Activated T-helper 1 cell treated with anti-CD3 and anti-CD28 coated beads, Interleukin-12 subunit alpha, Interleukin-12 subunit beta, Interleukin-2, Interleukin-4 antibody, amounts not matched to agents 30 ng/mL and 10 ng/mL and 1 ng/mL, durations not matched to agents 14 hours and 24 hours and 36 hours (primary cell): Measurements from ENCODE around the gene TMEM51. TPM values are rescaled to one million over a fixed set of nuclear protein-coding genes. Genes with fewer than 3 reads are reported as not detected.

ENCODE experiments used
- DNase-seq: peaks from one replicate; pipeline ENCODE4 v3.0.0; 2021; ENCODE audit warnings: low spot score
- H3K27ac Mint-ChIP-seq: one replicate; pipeline ENCODE4 v1.8.0; 2021; ENCODE audit warnings: mild to moderate bottlenecking, mixed read lengths
- H3K27me3 Mint-ChIP-seq: one replicate; pipeline ENCODE4 v1.8.0; 2022; ENCODE audit warnings: mild to moderate bottlenecking, moderate library complexity, mixed read lengths; ENCODE audit not compliant: insufficient read depth
- H3K36me3 Mint-ChIP-seq: one replicate; pipeline ENCODE4 v1.8.0; 2021; ENCODE audit warnings: low read depth, mixed read lengths
- H3K4me1 Mint-ChIP-seq: one replicate; pipeline ENCODE4 v1.8.0; 2021; ENCODE audit warnings: low read depth, mixed read lengths
- H3K4me3 Mint-ChIP-seq: one replicate; pipeline ENCODE4 v1.8.0; 2021; ENCODE audit warnings: mild to moderate bottlenecking, moderate library complexity, mixed read lengths
- H3K9me3 Mint-ChIP-seq: one replicate; pipeline ENCODE4 v1.8.0; 2021; ENCODE audit warnings: mixed read lengths
- intact Hi-C: fragments of 100-400 bp; cut with micrococcal nuclease; formaldehyde crosslinking; loops from one replicate; pipeline ENCODE4 v1.15.1; 2024
- total RNA-seq: library from RNA; stranded (reverse); gene quantifications from 2 replicates; pipeline ENCODE4 v1.2.3, GENCODE V29; 2022

The TMEM51 gene
- total RNA-seq, 1 donor from 2014 or later: 0.21 TPM

- no peaks in the 10 kb centered on the region for H3K36me3 Mint-ChIP-seq
- peaks cover 9% of the 10 kb centered on the region for H3K27me3 Mint-ChIP-seq
- DNase-seq: no peak
- no peak overlapping the region for H3K4me3 Mint-ChIP-seq
- H3K27ac Mint-ChIP-seq: no peak overlapping the region
- intact Hi-C loops: no loop called here
- no peaks in the 10 kb centered on the region for H3K9me3 Mint-ChIP-seq
- peaks cover 2% of the 10 kb centered on the region for H3K4me1 Mint-ChIP-seq
These were observed 35.7 kb upstream of the TMEM51 start for GRCh38 chr1:15117671-15118325.

DNA sequence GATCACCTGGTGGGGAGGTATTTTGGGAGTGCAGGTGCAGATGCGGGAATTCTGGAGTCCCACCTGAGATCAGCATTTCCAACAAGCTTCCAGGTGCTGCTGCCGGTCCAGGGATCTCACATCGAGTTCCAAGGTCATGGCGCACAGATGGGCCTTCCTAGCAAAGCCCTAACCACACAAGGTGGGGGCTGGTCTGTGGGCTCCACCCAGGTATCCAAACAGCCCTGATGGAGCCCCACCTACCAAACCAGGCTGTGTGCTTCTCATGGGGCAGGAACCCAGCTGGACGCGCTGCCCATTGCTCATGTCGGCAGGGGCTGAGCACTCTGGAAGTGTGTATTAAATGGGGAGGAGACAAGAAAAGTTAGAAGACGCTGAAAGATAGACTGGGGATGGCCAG is 35.0 kb upstream of the TMEM51 start:
- Mint-ChIP-seq H3K36me3 (no peaks in the 10 kb centered on the region), H3K4me3 (no peak overlapping the region), H3K27me3 (peaks cover 9% of the 10 kb centered on the region), H3K9me3 (no peaks in the 10 kb centered on the region), H3K4me1 (no peaks in the 10 kb centered on the region), H3K27ac (no peak overlapping the region)
- intact Hi-C loops: no loop called here
- DNase-seq: no peak

DNA sequence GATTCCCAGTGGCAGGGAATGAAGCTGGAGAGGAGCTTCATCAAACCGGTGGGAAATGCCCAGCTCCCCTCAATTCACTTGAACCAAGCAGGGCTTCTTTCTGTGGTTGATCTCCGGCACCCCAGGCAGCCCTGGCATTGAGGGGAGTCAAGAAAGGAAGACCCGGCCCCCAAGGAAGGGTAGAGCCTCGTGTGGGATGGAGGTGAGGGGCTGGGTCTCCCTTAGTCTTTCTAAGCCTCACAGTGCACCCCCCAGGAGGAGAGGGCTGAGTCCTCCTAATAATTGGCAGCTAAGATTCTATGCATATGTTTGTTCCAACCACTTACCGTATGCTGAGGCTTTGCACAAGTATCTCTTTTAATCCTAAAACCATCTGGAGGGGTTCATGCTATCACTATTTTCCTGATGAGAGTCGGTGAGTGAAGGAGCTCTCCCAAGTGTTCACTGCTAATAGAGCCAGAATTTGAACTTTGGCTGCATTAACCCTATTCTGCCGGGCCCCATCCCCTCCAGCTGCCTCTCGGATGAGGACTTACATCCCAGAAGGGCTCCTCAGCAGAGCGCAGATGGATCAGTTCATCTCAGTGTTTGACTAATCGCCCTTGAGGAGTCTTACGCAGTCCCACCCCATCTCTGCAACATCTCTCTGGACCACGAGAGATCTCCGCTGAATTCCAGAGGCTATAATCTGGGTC is 33.1 kb upstream of the TMEM51 start:
- no peaks in the 10 kb centered on the region for H3K9me3 Mint-ChIP-seq
- no peak for DNase-seq
- no peaks in the 10 kb centered on the region for H3K36me3 Mint-ChIP-seq
- H3K27ac Mint-ChIP-seq: no peak overlapping the region
- H3K27me3 Mint-ChIP-seq: peaks cover 6% of the 10 kb centered on the region
- H3K4me3 Mint-ChIP-seq: no peak overlapping the region
- no peaks in the 10 kb centered on the region for H3K4me1 Mint-ChIP-seq
- intact Hi-C loops: no loop called here

- H3K27ac Mint-ChIP-seq: no peak overlapping the region
- H3K27me3 Mint-ChIP-seq: peaks cover 4% of the 10 kb centered on the region
- no peak overlapping the region for H3K4me3 Mint-ChIP-seq
- DNase-seq: no peak
- intact Hi-C loops: no loop called here
- no peaks in the 10 kb centered on the region for H3K36me3 Mint-ChIP-seq
- no peaks in the 10 kb centered on the region for H3K9me3 Mint-ChIP-seq
- H3K4me1 Mint-ChIP-seq: no peaks in the 10 kb centered on the region
These were observed 31.2 kb upstream of the TMEM51 start for GRCh38 chr1:15122331-15122730.

GRCh38 chr1:15123270-15123669 is 30.3 kb upstream of the TMEM51 start:
- H3K27ac Mint-ChIP-seq: no peak overlapping the region
- no peaks in the 10 kb centered on the region for H3K4me1 Mint-ChIP-seq
- H3K9me3 Mint-ChIP-seq: no peaks in the 10 kb centered on the region
- no peak overlapping the region for H3K4me3 Mint-ChIP-seq
- H3K36me3 Mint-ChIP-seq: no peaks in the 10 kb centered on the region
- no peak for DNase-seq
- intact Hi-C loops: no loop called here
- peaks cover 4% of the 10 kb centered on the region for H3K27me3 Mint-ChIP-seq

DNA sequence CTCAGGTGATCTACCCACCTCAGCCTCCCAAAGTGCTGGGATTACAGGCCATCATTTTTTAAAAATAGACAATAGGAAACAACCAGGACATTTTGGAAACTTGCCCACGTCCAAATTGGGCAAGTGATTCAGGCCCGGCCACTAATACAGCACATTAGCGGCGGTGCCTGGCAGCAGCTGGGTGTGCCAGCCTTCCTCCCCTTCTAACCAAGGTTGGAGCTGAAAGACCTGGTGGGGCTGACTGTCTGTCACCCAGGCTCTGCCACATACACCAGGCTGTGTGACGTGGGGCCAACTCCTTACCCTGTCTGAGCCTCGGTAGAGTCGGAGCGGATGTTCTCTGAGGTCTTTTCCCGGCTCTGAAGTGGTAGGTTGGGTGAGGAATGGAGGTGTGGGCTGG is 29.6 kb upstream of the TMEM51 start:
- DNase-seq: no peak
- no peaks in the 10 kb centered on the region for H3K9me3 Mint-ChIP-seq
- intact Hi-C loops: no loop called here
- H3K27ac Mint-ChIP-seq: no peak overlapping the region
- no peaks in the 10 kb centered on the region for H3K4me1 Mint-ChIP-seq
- H3K27me3 Mint-ChIP-seq: peaks cover 4% of the 10 kb centered on the region
- no peak overlapping the region for H3K4me3 Mint-ChIP-seq
- H3K36me3 Mint-ChIP-seq: no peaks in the 10 kb centered on the region

DNA sequence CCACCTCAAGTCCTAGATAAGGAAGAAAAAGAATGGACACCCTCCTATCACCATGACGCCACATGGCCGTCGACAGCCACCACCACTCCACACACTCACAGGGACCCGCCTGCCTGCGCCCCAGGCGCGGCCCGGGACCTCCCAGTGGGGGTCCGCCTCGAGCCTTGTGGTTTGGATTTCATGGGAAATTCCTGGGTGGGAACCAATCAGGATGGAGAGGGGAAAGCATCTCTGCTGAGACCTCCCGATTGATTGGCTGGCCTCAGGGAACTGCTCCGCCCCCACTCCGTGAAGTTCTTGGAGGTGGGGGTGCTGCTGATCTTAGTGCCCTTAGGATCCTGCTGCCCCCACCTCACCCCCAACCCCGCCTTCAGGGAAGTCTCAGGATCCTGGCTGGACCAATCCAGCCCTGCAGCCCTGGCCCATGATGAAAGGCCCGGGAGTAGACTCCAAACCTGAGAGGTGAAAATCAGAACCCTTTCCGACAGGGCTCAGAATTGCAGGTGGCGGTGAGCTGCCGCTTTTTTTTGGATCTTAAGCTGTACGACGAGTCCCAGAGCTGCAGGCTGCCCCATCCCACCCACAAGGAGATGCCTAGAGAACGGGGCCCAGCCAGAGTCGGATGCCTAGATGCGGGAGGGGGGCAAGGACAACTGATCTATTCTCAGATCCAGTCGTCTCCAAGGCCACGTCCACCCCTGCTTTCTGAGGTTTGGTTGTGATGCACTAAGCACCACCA is 29.0 kb upstream of the TMEM51 start:
- Mint-ChIP-seq H3K27ac (no peak overlapping the region), H3K4me3 (no peak overlapping the region), H3K27me3 (peaks cover 2% of the 10 kb centered on the region), H3K4me1 (no peaks in the 10 kb centered on the region), H3K36me3 (no peaks in the 10 kb centered on the region), H3K9me3 (no peaks in the 10 kb centered on the region)
- no peak for DNase-seq
- intact Hi-C loops: loop anchor here (5.0 kb wide), 2 partner anchors 88 to 308 kb away; no protein-coding TSS in a partner anchor

DNA sequence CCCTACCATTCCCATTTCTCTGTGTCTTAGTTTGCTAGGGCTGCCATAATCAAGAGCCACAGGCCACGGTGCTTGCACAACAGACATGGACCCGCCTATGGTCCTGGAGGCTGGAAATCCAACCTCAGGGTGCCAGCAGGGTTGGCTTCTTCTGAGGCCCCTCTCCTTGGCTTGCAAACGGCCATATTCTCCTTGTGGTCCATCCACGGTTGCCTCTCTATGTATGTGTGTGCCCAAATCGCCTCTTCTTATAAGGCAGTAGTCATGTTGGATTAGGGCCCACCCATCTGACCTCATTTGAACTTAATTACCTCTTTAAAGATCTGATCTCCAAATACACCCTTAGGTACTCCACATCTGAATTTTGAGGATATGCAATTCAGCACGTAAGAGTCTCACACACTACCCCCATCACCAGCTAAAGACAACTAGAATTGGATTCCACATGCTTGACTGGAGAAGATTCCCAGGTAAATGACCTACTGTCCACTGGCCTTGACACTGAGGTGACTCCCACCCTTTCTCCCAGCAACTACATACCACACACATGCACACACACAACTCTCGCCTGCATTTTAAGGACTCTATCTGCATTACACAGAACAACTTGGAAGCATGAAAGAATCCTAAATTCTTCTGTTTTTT is 28.3 kb upstream of the TMEM51 start:
- intact Hi-C loops: loop anchor here (5.0 kb wide), 2 partner anchors 87 to 307 kb away; no protein-coding TSS in a partner anchor
- Mint-ChIP-seq H3K4me3 (no peak overlapping the region), H3K36me3 (no peaks in the 10 kb centered on the region), H3K9me3 (no peaks in the 10 kb centered on the region), H3K27ac (no peak overlapping the region), H3K27me3 (peaks cover 1% of the 10 kb centered on the region), H3K4me1 (no peaks in the 10 kb centered on the region)
- no peak for DNase-seq

- H3K4me3 Mint-ChIP-seq: no peak overlapping the region
- H3K4me1 Mint-ChIP-seq: no peaks in the 10 kb centered on the region
- no peaks in the 10 kb centered on the region for H3K36me3 Mint-ChIP-seq
- H3K27ac Mint-ChIP-seq: no peak overlapping the region
- no peaks in the 10 kb centered on the region for H3K9me3 Mint-ChIP-seq
- no peak for DNase-seq
- H3K27me3 Mint-ChIP-seq: peaks cover 4% of the 10 kb centered on the region
- intact Hi-C loops: loop anchor here (1.0 to 5.0 kb wide), 5 partner anchors 25 to 304 kb away; partner anchors contain the start of gene TMEM51
These were observed 25.5 kb upstream of the TMEM51 start for GRCh38 chr1:15128077-15128476.

GRCh38 chr1:15128520-15129313 is 24.8 kb upstream of the TMEM51 start:
- Mint-ChIP-seq H3K9me3 (no peaks in the 10 kb centered on the region), H3K36me3 (no peaks in the 10 kb centered on the region), H3K27me3 (peaks cover 8% of the 10 kb centered on the region)

DNA sequence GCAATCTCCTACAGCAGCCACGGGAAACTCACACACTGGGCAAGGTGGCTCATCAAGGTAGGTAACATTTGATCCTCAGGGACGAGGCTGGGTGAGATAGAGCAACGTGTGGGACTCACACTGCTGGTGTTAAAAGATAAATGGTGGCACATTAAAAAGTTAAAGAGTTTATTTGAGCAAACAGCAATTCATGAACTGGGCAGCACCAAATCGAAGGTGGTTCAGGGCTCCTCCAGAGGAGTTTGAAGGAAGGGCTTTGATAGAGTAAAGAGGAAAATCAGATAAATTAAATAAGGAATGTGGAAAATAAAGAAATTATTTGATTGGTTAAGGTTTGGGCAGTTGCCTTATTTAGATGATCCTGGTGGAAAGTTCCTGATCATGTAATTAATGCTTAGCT is 23.6 kb upstream of the TMEM51 start:
- Mint-ChIP-seq H3K27ac (no peak overlapping the region), H3K36me3 (no peaks in the 10 kb centered on the region), H3K9me3 (no peaks in the 10 kb centered on the region), H3K4me3 (no peak overlapping the region), H3K27me3 (peaks cover 17% of the 10 kb centered on the region), H3K4me1 (no peaks in the 10 kb centered on the region)
- no peak for DNase-seq
- intact Hi-C loops: loop anchor here (2.0 to 5.0 kb wide), 3 partner anchors 23 to 302 kb away; partner anchors contain the start of gene TMEM51

More at GRCh38 chr1:15128520-15129313, 24.8 kb upstream of the TMEM51 start:
- Mint-ChIP-seq H3K4me3 (no peak overlapping the region), H3K27ac (no peak overlapping the region), H3K4me1 (no peaks in the 10 kb centered on the region)
- peak; percentile 62 for DNase-seq
- intact Hi-C loops: loop anchor here (1.0 to 5.0 kb wide), 5 partner anchors 24 to 304 kb away; partner anchors contain the start of gene TMEM51

GRCh38 chr1:15130607-15131006 is 22.9 kb upstream of the TMEM51 start:
- Mint-ChIP-seq H3K27me3 (peaks cover 20% of the 10 kb centered on the region), H3K9me3 (no peaks in the 10 kb centered on the region), H3K27ac (no peak overlapping the region), H3K4me1 (no peaks in the 10 kb centered on the region), H3K36me3 (no peaks in the 10 kb centered on the region), H3K4me3 (no peak overlapping the region)
- no peak for DNase-seq
- intact Hi-C loops: no loop called here
